Natural killer cell (primary cell): ENCODE measurements around the gene SPRYD4. TPM values are rescaled to one million over a fixed set of nuclear protein-coding genes. Genes with fewer than 3 reads are reported as not detected.
A peak's percentile ranks its signal among the peaks of the same experiment; 100 is the strongest.

ENCODE experiments used
- ATAC-seq, 3 donors: fragments of 150-1000 bp in 2 of 3; fragments of 200-7000 bp in 1 of 3; cut with Tn5 transposase; 1 replicate in 1 of 3; 2 replicates in 2 of 3; pipeline ENCODE4 v1.10.0; 2021; ENCODE audit warnings: mild to moderate bottlenecking in 2 of 3, moderate library complexity in 2 of 3
- DNase-seq, 2 donors: peaks; one replicate each; pipeline versions ENCODE4 v3.0.0 to v3.0.0-alpha.2; 2013 to 2021; ENCODE audit warnings: mixed read lengths in 1 of 2
- H3K27ac ChIP-seq: one replicate; pipeline ENCODE4 v1.5.1; 2013; ENCODE audit warnings: mild to moderate bottlenecking, low read length
- H3K27me3 ChIP-seq: one replicate; pipeline ENCODE4 v1.6.1; 2013; ENCODE audit warnings: low read length; ENCODE audit not compliant: control insufficient read depth, insufficient read depth
- H3K36me3 ChIP-seq: one replicate; pipeline ENCODE4 v1.6.1; 2013; ENCODE audit warnings: low read length; ENCODE audit not compliant: control insufficient read depth, insufficient read depth
- H3K4me1 ChIP-seq: one replicate; pipeline ENCODE4 v1.6.1; 2013; ENCODE audit warnings: low read length; ENCODE audit not compliant: control insufficient read depth, insufficient read depth
- H3K4me3 ChIP-seq: one replicate; pipeline ENCODE4 v1.5.1; 2013; ENCODE audit warnings: low read length
- H3K9me3 ChIP-seq: one replicate; pipeline ENCODE4 v1.6.1; 2013; ENCODE audit warnings: low read length; ENCODE audit not compliant: control insufficient read depth, insufficient read depth
- H3K27ac Mint-ChIP-seq, 2 donors: one replicate each; pipeline ENCODE4 v1.8.0; 2022; ENCODE audit warnings: mild to moderate bottlenecking in 2 of 2, mixed read lengths in 2 of 2, moderate library complexity in 1 of 2
- H3K27me3 Mint-ChIP-seq, 2 donors: one replicate each; pipeline ENCODE4 v1.8.0; 2022; ENCODE audit warnings: low read depth in 2 of 2, mixed read lengths in 2 of 2
- H3K36me3 Mint-ChIP-seq: one replicate; pipeline ENCODE4 v1.8.0; 2022; ENCODE audit warnings: mixed read lengths
- H3K4me1 Mint-ChIP-seq, 2 donors: one replicate each; pipeline ENCODE4 v1.8.0; 2022; ENCODE audit warnings: mixed read lengths in 2 of 2
- H3K4me3 Mint-ChIP-seq: one replicate; pipeline ENCODE4 v1.8.0; 2022; ENCODE audit warnings: mild to moderate bottlenecking, moderate library complexity, mixed read lengths
- H3K9me3 Mint-ChIP-seq, 2 donors: one replicate each; pipeline ENCODE4 v1.8.0; 2022; ENCODE audit warnings: mixed read lengths in 2 of 2
- CTCF ChIP-seq: fragments of 200-600 bp; IDR thresholded peaks from one replicate; pipeline ENCODE4 v1.8.0; 2022; ENCODE audit warnings: antibody characterized with exemption
- WGBS: methylation state at CpG from one replicate; pipeline ENCODE4 v1.1.7; 2013; ENCODE audit warnings: missing lambda C conversion rate; ENCODE audit not compliant: insufficient coverage; 5-methylcytosine and 5-hydroxymethylcytosine counted together
- intact Hi-C: fragments of 100-400 bp; cut with micrococcal nuclease; formaldehyde crosslinking; loops from one replicate; pipeline ENCODE4 v1.14.2; 2022
- total RNA-seq, 4 donors: library from RNA; stranded (reverse); fragments of 120-200 nt in 1 of 4; gene quantifications; one replicate each; pipeline versions ENCODE4 v1.2.3 to v1.2.4, GENCODE V29; 2013 to 2022

Gene SPRYD4
- total RNA-seq, 3 donors from 2014 or later (not counting 1 experiment from before 2014, with no cell fraction given) = 5.6 to 6.2 (median 5.6) TPM

GRCh38 chr12:56522411-56523193, 54.2 kb downstream of the SPRYD4 start:
- peaks cover 23 to 30% of the 10 kb centered on the region in 2 donors for H3K4me1 Mint-ChIP-seq
- 68% methylated on average over 4 of the region's 4 CpGs for WGBS
- H3K27me3 Mint-ChIP-seq = no peaks in the 10 kb centered on the region
- Histone ChIP-seq H3K4me3 (peak overlapping the region; percentile 40), H3K27me3 (no peaks in the 10 kb centered on the region), H3K4me1 (peaks cover 11% of the 10 kb centered on the region), H3K27ac (peak overlapping the region; percentile 2), H3K36me3 (no peaks in the 10 kb centered on the region), H3K9me3 (no peaks in the 10 kb centered on the region)
- H3K9me3 Mint-ChIP-seq = no peaks in the 10 kb centered on the region
- peak overlapping the region; percentile 98 for H3K4me3 Mint-ChIP-seq
- no peak for ATAC-seq
- DNase-seq = peak in 1 of 2 donors; percentile 21
- intact Hi-C loops = no loop called here
- no peaks in the 10 kb centered on the region for H3K36me3 Mint-ChIP-seq
- TF ChIP-seq CTCF = no peak
- peak overlapping the region; percentile 70 to 88 for H3K27ac Mint-ChIP-seq

DNA sequence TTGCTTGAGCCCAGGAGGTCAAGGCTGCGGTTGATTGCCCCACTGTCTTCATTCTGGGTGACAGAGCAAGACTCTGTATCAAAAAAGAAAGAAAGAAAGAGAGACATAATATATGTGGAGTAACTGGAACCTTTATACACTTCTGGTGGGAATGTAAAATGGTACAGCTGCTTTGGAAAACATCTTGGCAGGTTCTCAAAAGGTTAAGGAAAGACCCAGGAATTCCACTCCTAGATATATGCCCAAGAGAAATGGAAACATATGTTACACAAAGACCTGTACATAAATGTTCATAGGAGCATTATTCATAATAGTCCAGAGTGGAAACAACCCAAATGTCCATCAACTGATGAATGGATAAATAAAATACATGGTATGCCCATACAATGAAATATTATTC, 60.5 kb downstream of the SPRYD4 start:
- H3K4me1 Mint-ChIP-seq = peaks cover 0 to 3% of the 10 kb centered on the region in 2 donors
- Histone ChIP-seq H3K4me1 (no peaks in the 10 kb centered on the region), H3K27me3 (no peaks in the 10 kb centered on the region), H3K4me3 (no peak overlapping the region), H3K27ac (no peak overlapping the region), H3K36me3 (no peaks in the 10 kb centered on the region), H3K9me3 (no peaks in the 10 kb centered on the region)
- H3K36me3 Mint-ChIP-seq = no peaks in the 10 kb centered on the region
- no peaks in the 10 kb centered on the region for H3K9me3 Mint-ChIP-seq
- no peak for ATAC-seq
- no peak for TF ChIP-seq CTCF
- intact Hi-C loops = no loop called here
- no peak overlapping the region for H3K4me3 Mint-ChIP-seq
- WGBS = 94% methylated on average over 1 of the region's 1 CpG
- no peak for DNase-seq
- H3K27me3 Mint-ChIP-seq = no peaks in the 10 kb centered on the region
- no peak overlapping the region for H3K27ac Mint-ChIP-seq

Other genes with a start within 250 kb of the SPRYD4 start
- 10 to 100 TPM; 32.3 to 44.5 (median 38.6) TPM for gene RNF41, start 246.7 kb upstream of the SPRYD4 start, total RNA-seq
- gene NABP2, start 244.2 kb upstream of the SPRYD4 start, total RNA-seq = 10 to 100 TPM; 21.6 to 23.4 (median 22.6) TPM
- 1 to 10 TPM in 1 of 3 donors, under 1 TPM in 2; 0.70 to 1.4 (median 0.71) TPM for gene SLC39A5, start 238.5 kb upstream of the SPRYD4 start, total RNA-seq
- 10 to 100 TPM; 34.1 to 52.2 (median 51.4) TPM for gene ANKRD52, start 210.2 kb upstream of the SPRYD4 start, total RNA-seq
- 10 to 100 TPM; 27.2 to 37.9 (median 30.2) TPM for gene COQ10A, start 201.6 kb upstream of the SPRYD4 start, total RNA-seq
- 100 to 1,000 TPM; 185 to 190 (median 188) TPM for gene CS, start 168.2 kb upstream of the SPRYD4 start, total RNA-seq
- 10 to 100 TPM; 50.4 to 64.3 (median 60.8) TPM for gene CNPY2, start 152.6 kb upstream of the SPRYD4 start, total RNA-seq
- gene PAN2, start 134.6 kb upstream of the SPRYD4 start, total RNA-seq = 100 to 1,000 TPM in 1 of 3 donors, 10 to 100 TPM in 2; 86.2 to 117 (median 95.7) TPM
- 1 to 10 TPM; 1.8 to 2.7 (median 2.2) TPM for gene IL23A, start 129.7 kb upstream of the SPRYD4 start, total RNA-seq
- 100 to 1,000 TPM; 140 to 157 (median 143) TPM for gene STAT2, start 108.5 kb upstream of the SPRYD4 start, total RNA-seq
- not detected for gene APOF, start 105.7 kb upstream of the SPRYD4 start, total RNA-seq
- 10 to 100 TPM; 11.1 to 12.3 (median 11.7) TPM for gene TIMELESS, start 19.2 kb upstream of the SPRYD4 start, total RNA-seq
- not detected for gene MIP, start 13.9 kb upstream of the SPRYD4 start, total RNA-seq
- 1 to 10 TPM; 1.2 to 1.6 (median 1.6) TPM for gene GLS2, start 19.6 kb downstream of the SPRYD4 start, total RNA-seq
- gene RBMS2, start 53.2 kb downstream of the SPRYD4 start, total RNA-seq = 10 to 100 TPM; 10.8 to 16.5 (median 15.6) TPM
- 100 to 1,000 TPM; 320 to 354 (median 325) TPM for gene BAZ2A, start 161.7 kb downstream of the SPRYD4 start, total RNA-seq
- gene ATP5F1B, start 177.4 kb downstream of the SPRYD4 start, total RNA-seq = 100 to 1,000 TPM; 335 to 378 (median 342) TPM
- 10 to 100 TPM; 79.2 to 93.8 (median 93.4) TPM for gene PTGES3, start 219.7 kb downstream of the SPRYD4 start, total RNA-seq